HG03432 (cell line): Measurements from ENCODE around the gene CECR2.
"Not testable (repeated sequence)": the region's sequence is repeated elsewhere in the genome, so short reads cannot be mapped to it uniquely, and the experiment has no call there.

ENCODE experiments used
- ATAC-seq: cut with Tn5 transposase; IDR thresholded peaks from one replicate; pipeline ENCODE4 v1.9.1; 2021; ENCODE audit warnings: mild to moderate bottlenecking, moderate library complexity; ENCODE audit not compliant: unreplicated experiment

CECR2 gene

DNA sequence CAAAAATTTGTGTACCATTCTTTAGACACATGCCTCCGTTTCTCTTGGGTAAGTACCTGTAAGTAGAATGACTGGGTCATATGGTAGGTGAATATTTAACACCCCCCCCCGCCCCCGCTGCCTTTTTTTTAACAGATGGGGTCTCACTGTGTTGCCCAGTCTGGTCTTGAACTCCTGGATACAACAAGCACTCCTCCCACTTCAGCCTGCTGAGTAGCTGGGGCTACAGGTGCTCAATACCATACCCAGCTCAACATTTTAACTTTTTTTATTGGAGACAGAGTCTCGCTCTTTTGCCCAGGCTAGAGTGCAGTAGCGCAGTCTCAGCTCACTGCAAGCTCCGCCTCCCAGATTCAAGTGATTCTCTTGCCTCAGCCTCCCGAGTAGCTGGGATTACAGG lies 32.5 kb downstream of the CECR2 start:
- no peak for ATAC-seq

DNA sequence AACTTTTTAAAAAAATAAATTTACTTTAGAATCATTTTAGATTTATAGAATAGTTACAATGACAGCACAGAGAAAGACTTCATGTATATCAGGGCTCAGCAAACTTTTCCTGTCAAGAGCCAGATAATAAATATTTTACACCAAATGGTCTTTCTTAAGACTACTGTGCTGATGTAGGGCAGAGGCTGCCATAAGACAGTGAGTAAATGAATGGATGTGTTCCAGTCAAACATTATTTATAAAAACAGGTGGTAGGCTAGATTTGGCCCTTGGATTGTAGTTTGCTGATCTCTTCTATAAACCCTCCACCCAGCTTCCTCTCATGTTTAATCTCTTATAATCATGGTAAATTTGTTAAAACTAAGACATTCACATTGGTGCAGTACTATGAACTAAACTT lies 33.0 kb downstream of the CECR2 start:
- ATAC-seq = no peak

GRCh38 chr22:17403906-17404305 lies 34.6 kb downstream of the CECR2 start:
- no peak for ATAC-seq

- no peak for ATAC-seq
These were observed 38.4 kb downstream of the CECR2 start for GRCh38 chr22:17407643-17408042.

DNA sequence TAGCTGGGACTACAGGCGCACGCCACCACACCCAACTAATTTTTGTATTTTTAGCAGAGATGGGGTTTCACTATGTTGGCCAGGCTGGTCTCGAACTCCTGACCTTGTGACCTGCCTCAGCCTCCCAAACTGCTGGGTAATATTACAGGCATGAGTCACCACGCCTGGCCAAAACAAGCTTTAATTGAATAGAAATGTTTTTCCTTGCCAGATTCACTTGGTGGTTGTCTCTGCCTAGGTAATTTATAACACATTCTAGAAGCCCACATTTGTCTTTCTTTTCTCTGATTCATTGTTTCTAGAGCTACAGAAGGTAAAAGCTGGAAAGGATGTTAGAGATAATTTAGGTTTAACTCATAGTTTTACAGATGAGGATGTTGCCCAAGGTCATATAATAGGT lies 41.3 kb downstream of the CECR2 start:
- no peak for ATAC-seq

- no peak for ATAC-seq
These were observed 42.0 kb downstream of the CECR2 start for GRCh38 chr22:17411213-17411612.

DNA sequence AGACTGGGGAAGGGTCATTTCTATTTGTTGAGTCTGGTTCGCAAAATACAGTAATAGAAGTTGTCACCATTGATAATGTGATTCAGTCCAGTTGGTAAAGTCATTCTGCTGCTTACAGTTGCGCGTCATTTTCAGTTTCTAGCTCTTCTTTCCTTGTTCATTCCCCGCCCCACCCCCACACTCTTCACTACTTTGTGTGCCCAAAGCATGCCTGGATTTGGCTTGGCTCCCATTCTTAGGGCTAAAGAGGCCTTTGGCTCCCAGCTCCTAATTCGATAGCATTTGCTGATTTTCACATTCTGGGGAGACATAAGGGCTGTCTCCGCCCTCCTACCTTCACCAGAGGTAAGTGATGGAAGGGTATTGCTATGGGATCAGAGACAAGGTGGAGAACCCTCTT lies 43.0 kb downstream of the CECR2 start:
- ATAC-seq = no peak

DNA sequence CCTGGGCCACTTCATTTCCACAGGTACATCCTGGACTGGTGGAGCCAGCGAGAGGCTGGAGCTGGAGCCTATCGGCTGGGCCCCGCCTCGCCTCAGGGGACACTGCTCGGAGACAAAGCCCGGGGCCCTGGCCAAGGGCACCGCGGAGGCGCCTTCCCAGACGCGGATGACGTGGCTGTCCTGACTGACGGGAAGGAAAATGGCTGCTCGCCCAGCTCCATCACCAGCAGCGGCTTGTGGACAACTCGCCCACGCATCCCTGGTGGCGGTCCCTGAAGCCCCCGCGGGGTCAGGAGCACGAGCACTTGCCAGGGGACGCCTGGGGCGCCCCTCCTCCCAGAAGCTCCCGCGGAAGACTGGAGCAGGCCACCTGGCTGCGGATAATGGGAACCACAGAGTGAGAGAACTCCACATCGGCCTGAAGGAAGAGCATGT lies 49.6 kb downstream of the CECR2 start:
- ATAC-seq = no peak

DNA sequence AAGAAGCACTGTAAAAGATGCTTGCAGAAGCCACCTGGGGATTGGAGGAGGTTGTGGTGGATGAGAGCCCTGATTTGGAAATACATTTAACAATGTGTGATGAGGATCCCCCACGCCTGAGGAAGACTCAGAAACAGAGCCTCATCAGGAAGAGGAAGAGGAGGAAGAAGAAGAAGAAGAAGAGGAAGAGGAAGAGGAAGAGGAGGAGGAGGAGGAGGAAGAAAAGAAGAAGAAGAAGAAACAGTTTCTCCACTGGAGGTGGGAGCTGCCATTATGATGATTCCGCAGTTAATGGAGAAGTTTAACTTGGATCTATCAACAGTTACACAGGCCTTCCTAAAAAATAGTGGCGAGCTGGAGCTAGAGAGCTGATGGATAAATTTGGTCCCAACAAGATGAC lies 50.1 kb downstream of the CECR2 start:
- no peak for ATAC-seq

DNA sequence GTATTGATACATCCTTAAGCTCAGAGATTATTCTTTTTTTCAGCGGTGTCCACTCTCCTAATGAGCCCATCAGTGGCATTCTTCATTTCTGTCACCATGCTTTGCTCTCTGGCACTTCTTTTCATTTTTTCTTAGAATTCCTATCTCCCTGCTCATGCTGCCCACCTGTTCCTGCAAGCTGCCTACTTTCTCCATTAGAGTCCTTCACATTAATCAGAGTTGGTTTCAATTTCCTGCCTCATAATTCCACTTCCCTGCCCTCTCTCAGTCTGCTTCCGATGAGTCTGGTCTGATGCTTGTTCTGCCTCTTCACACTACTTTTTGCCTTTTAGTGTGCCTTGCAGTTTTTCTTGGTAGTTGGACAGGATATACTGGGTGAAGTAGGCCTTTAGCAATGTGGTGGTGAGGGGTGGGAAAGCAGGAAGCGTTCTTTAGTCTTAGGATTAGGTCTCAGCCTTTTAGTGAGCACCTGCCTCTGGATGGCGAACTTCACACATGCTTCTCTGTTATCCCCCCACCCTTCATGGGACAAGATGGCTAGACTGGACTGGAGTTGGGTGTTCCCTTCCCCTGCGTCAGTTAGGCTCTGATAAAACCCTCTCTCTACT lies 53.6 kb downstream of the CECR2 start:
- ATAC-seq = no peak

- ATAC-seq = no peak
These were observed 54.4 kb downstream of the CECR2 start for GRCh38 chr22:17423616-17424015.

DNA sequence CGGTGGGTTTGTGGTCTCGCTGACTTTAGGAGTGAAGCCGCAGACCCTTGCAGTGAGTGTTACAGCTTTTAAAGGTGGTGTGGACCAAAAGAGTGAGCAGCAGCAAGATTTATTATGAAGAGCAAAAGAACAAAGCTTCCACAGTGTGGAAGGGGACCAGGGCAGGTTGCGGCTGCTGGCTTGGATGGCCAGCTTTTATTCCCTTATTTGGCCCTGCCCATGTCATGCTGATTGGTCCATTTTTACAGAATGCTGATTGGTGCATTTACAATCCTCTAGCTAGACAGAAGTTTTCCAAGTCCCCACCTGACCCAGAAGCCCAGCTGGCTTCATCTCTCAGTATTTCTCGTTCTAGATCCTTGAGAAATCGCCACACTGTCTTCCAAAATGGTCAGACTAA lies 58.3 kb downstream of the CECR2 start:
- not testable (repeated sequence) for ATAC-seq

- ATAC-seq = no peak
These were observed 60.3 kb downstream of the CECR2 start for GRCh38 chr22:17429516-17429915.

- ATAC-seq = no peak
These were observed 61.2 kb downstream of the CECR2 start for GRCh38 chr22:17430412-17430811.

DNA sequence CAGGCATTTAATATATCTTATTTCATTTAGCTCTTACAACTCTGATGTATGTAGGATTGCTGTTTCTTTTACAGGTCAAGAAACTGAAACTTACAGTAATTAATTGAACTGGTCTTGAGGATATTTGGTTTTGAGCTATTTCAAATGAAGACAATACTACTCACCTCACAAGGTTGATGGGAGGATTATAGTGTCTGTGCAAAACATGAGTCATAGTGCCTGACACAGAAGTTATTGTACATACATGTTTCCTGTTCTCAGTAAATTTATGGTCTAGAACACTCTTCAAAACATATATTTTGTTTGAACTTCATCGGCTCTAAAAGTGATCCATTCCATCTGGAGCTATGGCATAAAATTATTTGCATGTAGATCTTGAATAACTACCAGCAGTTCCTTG lies 61.9 kb downstream of the CECR2 start:
- no peak for ATAC-seq

DNA sequence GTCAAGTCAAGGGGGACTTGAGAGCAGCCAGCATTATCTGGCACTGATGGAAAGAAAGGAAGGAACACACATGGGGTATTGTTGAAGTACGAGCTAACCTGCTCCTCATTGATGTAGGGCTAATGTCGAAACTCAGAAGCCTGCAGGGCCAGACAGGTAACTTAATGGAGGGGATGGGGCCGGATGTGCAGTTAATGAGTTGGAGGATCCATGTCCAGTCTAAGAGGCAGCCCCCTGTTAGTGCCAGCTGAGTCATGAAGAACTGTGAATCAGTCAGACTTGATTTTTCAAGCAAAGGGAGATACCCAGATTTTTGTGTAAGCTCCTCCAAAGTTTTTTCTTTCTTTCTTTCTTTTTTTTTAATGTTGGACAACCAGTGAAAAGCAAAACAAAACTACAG lies 65.6 kb downstream of the CECR2 start:
- no peak for ATAC-seq

- ATAC-seq = no peak
These were observed 66.1 kb downstream of the CECR2 start for GRCh38 chr22:17435375-17435774.

GRCh38 chr22:17436382-17436980 lies 67.2 kb downstream of the CECR2 start:
- peak; percentile 74 for ATAC-seq

DNA sequence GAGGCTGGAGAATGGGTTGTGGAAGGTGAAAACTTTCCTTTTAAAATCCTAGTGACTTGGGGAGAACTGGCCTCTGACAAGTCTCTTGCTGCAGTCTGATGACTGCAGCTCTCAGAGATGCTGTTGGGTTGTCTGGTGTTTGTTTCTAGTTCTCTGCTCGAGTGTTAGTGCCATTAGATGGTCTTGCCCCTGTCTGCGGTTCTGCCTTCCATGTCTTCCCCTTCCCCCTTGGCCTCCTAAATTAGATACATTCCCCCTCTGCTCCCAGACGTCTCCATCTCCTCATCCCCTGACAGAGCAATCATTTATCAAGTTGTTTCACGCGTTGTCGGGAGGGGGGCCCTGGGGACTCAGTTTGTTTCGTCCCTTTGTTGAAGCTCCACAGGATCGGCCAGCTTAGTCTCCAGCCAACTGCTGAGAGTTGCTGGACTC lies 67.7 kb downstream of the CECR2 start:
- ATAC-seq = peak; percentile 19

GRCh38 chr22:17438026-17438425 lies 68.8 kb downstream of the CECR2 start:
- ATAC-seq = no peak

GRCh38 chr22:17441326-17441725 lies 72.1 kb downstream of the CECR2 start:
- no peak for ATAC-seq

- ATAC-seq = no peak
These were observed 74.3 kb downstream of the CECR2 start for GRCh38 chr22:17443405-17444203.
